GM19099 (cell line): ENCODE data around the gene FGF18.

Experiments used
- POLR2A ChIP-seq: IDR thresholded peaks from 3 replicates; pipeline ENCODE4 v1.6.1; 2011; ENCODE audit warnings: low read depth; ENCODE audit not compliant: insufficient read length; ENCODE audit errors: extremely low read depth

The FGF18 gene

DNA sequence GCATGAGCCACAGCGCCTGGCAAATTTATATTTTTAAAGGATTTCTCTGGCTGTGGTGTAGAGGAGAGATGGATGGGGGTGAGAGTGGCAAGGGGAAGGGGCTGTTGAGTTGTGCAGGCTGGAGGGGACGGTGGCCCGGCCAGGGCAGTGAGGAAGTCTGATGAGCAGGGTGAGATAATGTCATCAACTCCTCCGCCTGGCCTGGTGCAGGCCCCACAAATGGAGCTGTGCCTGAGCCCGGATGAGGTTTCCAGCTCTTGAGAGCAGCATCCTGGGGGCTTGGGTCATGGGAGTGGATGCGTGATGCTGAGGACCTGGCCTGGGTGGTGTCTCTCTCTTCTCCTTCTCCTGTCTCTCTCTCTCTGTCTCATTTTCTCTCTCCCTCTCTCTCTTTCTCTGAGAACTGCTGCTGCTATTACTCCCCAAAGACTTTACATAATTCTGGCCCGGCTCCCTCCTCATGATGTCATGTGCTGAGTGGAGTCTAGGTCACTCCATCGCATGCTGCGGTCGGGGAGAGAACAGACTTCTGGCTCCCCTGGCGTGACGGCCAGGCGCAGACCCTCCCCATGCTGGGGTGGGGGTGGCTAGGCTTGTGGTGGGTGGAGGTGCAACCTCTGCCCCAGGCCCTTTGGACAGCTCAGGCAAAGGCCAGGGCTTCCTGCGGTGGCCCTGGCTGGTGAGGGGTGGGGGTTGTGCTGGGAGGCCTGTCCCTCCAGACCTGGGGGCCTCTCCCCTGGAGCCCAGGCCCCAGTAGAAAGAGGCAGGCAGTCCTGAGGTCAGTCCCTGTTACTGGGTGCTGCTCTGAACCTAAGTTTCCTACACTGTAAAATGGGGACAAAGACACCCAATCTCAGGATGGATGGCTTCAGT lies 26.4 kb downstream of the FGF18 start:
- TF ChIP-seq POLR2A = no peak

DNA sequence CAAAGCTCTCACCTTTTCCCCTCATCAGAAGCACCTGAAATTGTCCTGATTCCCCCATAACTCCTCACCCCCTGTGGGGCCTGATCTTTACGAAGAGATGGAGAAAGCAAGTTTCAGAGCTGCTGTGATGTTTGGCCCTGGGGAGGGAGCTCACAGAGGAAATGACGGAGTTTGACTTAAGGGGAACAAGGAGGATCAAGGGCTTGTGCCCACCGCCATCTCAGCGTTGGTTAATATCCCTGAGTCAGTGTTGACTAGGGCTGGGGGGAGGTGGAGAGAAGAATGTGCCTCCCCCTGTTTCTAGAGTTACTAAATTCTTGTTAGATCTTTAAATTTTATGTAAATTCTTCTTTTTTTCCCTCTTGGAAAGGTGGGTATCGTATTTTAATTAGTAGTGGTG lies 27.8 kb downstream of the FGF18 start:
- TF ChIP-seq POLR2A = no peak

DNA sequence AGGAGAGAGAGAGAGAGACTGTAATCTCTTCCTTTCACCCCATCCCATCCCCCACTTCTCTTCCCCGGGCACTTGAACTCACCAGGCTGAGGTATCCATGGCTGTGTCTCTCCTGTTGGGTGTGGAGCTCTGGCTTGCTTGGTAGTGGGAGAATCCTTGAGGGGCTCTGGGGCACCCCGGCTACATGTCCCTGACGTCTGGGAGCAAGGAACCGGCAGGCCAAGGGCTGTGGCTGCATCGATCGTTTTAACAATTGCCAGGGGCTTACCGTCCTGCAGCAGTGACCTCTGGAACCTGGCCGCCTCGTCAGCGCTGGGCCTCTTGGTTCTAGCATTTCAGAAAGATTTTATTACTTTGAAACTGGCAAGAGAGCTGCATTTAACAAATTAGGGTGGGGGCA lies 30.0 kb downstream of the FGF18 start:
- no peak for TF ChIP-seq POLR2A

DNA sequence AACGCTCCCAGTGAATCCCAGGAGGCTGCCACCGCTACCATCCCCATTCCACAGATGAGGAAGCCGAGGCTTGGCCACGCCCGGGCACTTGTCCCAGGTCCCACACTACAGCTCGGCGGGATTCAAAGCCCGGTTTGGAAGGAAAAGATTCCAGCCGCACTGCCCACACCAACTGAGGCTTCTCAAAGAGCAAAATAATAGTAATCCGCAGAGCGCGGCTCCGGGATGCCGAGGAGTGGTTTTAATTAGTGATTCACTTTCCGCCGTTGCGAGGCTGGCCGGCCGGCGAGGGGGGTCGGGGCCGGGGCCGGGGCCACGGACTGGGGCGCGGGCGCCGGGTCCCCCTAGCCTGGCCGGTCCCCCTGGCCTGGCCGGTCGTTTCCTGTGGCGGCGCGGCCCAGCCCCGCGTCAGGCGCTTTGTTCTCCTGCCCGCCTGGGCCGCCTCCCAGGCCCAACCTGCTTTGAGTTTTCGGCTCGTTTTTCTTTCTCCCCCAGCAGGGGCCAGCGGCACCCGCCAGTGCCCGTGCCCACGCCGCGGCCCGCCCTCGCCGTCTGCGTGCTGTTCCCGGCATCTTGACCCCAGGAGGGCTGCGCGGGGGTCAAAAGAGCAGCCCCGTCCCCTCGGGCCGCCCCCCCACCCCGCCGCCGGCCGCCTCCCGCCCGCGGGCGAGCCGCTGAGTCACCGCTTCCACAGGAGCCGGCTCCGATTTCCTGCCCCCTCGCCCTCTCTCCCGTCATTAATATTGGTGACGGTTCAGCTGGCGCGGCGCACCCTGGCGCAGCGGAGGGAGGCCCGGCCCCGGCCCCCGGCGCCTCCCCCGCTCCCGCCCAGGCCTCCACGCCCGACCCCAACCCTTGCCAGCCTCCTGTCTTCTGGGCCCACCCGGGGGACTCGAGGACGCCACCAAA lies 31.2 kb downstream of the FGF18 start:
- no peak for TF ChIP-seq POLR2A

DNA sequence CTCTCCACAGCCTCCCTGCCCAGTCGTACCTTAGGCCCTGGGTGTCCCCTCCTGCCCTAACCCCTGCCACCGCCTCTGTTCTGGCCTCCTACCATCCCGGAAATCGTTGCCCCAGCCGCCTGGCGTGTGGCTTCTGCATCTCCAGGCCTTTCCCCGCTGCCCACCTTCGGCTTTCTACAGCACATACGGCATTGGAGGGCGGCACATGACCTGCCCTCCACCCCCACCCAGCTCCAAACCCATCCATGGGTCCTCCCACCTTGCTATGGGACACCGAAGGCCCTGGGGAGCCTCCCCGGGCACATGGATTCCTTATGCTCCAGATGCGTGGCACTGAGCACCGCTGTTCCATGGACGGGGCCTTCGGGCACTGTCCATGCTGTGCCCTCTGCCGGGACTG lies 32.0 kb downstream of the FGF18 start:
- TF ChIP-seq POLR2A = no peak

DNA sequence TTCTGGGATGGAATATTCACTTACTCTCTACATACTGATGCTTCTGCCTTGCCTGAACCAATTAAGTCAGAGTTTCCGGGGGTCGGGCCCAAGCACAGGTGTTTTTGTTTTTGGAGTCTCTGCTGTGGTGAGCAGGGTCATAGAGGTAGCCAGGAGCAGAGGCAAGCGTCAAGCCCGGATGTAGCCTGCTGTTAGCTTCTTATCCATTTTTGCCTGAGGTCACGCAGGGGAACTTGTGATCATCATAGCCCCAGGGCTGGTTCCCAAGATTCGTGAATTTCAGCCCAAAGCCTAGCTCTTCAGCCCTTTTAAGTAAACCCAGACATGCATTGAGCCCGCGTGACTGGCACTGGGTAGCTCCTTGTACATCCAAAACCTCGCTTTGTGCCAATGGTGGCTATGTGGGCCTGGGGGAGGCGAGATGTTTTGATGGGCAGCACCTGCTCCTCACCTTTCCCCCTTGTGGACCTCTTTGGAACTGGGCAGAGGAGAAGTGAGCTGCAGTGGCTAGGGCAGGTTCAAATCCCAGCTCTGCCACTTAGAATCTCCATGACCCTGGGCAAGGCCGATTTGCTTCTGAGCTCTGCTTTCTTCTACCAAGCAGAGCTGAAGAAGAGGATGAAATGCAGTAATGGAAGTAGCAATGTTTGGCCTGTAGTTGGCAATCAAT lies 33.7 kb downstream of the FGF18 start:
- no peak for TF ChIP-seq POLR2A

DNA sequence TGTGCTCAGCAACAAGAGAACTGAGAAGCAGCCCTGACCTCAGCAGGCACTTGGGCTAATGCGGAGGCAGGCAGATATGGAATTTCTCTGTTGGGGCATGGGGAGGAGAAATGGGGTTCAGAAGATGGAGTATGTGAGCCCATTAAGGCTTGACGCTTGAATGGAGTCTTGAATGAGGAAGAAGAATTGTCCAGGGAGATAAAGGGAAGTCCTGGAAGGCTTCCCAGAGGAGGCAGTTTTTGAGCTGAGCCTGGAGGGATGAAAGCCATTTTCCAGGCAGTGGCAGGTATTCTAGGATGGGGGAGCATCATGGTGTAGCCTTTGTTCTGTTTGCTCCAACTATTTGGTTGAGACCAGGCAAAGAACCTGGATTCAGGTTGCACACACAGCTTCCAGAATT lies 34.5 kb downstream of the FGF18 start:
- no peak for TF ChIP-seq POLR2A

DNA sequence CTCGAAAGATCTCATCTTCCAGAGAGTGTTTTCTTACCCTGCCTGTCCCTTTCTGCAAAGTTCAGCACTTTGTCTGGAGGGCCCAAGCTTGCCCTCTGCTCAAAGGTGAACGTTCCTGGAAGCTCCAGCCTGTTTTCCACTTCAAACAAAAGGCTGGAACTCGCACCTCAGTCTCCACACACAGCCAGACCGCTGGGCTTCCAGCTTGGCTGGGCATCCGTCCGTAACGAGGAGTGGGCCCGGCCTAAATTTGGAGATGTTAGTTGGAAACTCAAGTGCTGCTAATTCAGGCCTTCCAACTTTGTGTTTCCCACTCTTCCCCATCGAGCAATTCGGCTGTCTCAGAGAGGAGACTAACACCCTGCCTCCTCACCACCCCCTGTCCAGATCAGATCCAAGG lies 35.1 kb downstream of the FGF18 start:
- no peak for TF ChIP-seq POLR2A

DNA sequence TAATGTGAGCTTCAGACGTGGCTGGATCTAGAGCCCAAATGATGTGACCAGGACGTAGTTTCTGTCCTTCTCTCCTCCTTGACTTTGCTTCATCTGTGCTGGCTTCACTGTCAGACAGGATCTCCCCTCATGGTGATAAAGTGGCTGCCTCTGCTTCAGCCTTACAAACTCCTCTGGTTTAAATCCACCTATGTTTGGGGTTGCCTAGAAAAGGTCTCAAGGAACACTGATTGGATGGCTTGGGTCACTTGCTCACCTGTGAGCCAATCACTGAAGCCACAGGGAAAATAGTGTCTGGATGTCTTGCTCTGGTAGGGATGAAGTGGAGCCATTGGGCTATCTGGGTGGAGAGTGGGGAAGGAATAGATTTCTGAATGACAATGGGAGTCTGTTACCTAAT lies 36.1 kb downstream of the FGF18 start:
- TF ChIP-seq POLR2A = no peak

DNA sequence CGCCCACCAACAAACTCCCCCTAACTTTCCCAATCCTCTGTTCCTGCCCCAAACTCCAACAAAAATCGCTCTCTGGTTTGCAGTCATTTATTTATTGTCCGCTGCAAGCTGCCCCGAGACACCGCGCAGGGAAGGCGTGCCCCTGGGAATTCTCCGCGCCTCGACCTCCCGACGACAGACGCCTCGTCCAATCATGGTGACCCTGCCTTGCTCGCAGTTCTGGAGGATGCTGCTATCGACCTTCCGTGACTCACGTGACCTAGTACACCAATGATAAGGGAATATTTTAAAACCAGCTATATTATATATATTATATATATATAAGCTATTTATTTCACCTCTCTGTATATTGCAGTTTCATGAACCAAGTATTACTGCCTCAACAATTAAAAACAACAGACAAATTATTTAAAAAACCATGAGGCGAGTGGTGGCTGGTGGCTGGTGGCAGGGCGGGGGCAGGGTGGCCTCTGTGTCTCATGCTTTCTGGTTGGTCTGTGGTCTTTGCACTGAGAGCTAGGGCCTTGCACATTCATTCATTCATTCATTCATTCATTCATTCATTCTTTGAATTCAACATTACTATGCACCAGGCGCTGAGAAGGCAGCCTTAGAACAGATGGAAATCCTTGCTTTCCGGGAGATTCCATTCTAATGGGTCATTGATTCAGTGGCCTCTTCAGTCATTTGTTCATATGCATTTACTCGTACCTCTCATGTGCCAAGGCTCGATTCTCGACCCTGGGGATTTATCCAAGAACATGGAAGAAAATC lies 37.9 kb downstream of the FGF18 start:
- no peak for TF ChIP-seq POLR2A

DNA sequence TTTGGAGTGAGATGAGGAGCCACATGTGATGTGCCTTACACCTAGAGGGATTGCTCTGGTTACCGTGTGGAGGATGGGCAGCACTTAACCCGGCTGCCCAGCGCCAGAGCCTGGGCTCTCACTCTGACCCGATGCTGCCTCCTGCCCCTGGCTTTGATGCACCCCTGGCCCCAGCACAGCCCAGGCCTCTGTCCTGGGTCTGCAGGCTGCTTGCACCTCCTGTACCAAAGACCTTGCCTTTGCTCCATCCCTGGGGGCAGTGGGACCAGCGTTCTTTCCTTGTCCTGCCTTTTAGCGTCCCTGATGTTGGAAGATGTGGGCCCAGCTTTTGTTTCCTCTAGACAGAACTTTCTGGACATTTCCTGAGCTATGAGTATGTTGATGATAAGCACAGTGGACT lies 40.4 kb downstream of the FGF18 start:
- TF ChIP-seq POLR2A = no peak

DNA sequence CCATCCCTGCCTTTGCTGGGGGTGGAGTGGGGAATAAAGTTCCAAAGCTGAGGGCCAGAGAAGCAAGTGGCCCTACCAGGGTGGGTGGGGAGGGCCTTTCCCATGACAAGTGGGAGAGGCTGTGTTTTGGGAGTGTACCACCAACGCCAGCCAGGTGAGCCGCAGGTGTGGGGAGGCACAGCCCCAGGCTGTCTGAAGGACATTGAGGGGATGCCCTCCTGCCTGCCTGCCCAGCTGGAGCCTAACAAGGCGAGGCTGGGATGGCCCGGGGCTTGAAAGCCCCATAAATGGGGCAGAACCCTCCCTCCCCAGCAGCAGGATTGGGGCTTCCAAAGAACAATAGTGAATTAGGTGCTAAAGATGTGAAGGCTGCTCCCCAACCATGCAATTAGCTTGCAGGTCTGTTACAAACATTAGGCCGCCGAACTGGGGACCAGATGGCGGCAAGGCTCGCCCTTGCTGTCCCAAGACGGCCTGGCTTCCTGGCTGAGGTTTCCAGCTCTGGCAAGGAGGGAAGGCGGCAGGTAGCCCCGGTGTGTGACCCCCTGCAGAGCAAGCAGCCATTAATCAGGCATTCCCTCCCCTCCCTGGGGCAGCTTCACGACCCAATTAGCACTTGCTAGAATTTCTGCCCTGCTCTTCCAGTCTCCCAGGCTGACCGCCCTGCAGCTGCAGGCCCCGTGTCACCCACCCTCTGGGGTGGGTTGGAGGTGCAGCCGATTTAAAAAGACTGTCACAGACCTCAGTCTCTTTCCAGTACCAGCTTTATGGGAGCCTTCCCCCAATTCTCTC lies 42.9 kb downstream of the FGF18 start:
- TF ChIP-seq POLR2A = no peak

DNA sequence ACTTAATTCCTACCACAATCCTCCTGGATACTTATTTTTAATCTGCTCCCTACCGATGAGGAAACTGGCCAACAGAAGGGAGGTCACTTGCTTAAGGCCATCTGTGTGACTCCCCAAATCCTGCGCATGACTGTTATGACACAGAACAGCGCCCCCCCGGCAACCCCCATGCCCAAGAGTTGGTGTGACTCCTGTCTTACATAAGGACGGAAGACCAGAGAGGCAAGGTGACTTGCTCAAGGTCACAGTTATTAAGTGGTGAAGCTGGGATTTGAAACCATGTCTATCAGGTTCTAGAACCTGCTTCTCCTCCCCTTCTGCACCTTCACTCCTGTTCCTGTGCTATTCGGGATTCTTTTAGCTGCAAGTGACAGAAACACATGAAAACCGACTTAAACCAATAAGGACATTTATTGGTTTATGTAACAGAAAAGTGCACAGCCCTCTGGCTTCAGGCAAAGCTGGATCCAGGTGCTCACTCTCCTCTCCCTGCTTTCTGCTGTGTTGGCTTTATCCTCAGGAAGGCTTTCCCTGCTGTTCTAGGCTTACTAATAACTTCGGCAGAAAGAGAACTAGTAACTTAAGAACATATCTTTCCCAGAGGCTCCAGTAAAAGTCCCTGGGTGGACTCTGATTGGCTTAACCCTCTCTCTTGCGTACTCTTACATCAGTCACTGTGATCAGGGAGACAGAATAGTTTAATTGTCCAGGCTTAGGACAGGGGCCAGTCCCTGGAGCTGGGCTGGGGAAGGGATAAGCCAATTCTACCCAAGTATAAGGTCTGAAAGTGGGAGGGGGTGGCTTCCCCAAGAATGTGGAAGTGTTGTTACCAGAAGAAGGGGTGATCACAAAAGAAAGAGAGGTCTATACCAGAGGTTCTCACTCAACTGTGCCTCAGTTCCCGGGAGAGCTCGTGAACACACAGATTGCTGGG lies 43.7 kb downstream of the FGF18 start:
- no peak for TF ChIP-seq POLR2A
